Osteocyte (in vitro differentiated cells): ENCODE results near the gene SDS. TPM values are rescaled to one million over a fixed set of nuclear protein-coding genes. Genes with fewer than 3 reads are reported as not detected.
A peak's percentile ranks its signal among the peaks of the same experiment; 100 is the strongest.

Experiments used
- DNase-seq: peaks from one replicate; pipeline ENCODE4 v3.0.0; 2021; ENCODE audit warnings: mixed read lengths; ENCODE audit not compliant: unreplicated experiment; ENCODE audit errors: extremely low spot score
- H3K27ac Mint-ChIP-seq: one replicate; pipeline ENCODE4 v1.8.0; 2021; ENCODE audit warnings: mild to moderate bottlenecking, mixed read lengths; ENCODE audit not compliant: unreplicated experiment
- H3K27me3 Mint-ChIP-seq: one replicate; pipeline ENCODE4 v1.8.0; 2021; ENCODE audit warnings: mixed read lengths; ENCODE audit not compliant: unreplicated experiment
- H3K36me3 Mint-ChIP-seq: one replicate; pipeline ENCODE4 v1.8.0; 2021; ENCODE audit warnings: mixed read lengths; ENCODE audit not compliant: unreplicated experiment
- H3K4me1 Mint-ChIP-seq: one replicate; pipeline ENCODE4 v1.8.0; 2021; ENCODE audit warnings: mixed read lengths; ENCODE audit not compliant: unreplicated experiment
- H3K4me3 Mint-ChIP-seq: one replicate; pipeline ENCODE4 v1.8.0; 2021; ENCODE audit warnings: mild to moderate bottlenecking, moderate library complexity, mixed read lengths; ENCODE audit not compliant: unreplicated experiment
- H3K9me3 Mint-ChIP-seq: one replicate; pipeline ENCODE4 v1.8.0; 2021; ENCODE audit warnings: mixed read lengths; ENCODE audit not compliant: unreplicated experiment
- CTCF ChIP-seq: fragments of 200-600 bp; sonication (generic); IDR thresholded peaks from 2 replicates; pipeline ENCODE4 v1.5.0; 2021; ENCODE audit warnings: antibody characterized with exemption, mild to moderate bottlenecking, moderate library complexity
- total RNA-seq: library from RNA; stranded (reverse); gene quantifications from 2 replicates; pipeline ENCODE4 v1.2.1, GENCODE V29; 2021

Gene SDS
- total RNA-seq, 1 donor from 2014 or later, result not detected

GRCh38 chr12:113425960-113426453, 22.3 kb upstream of the SDS start:
- no peaks in the 10 kb centered on the region for H3K36me3 Mint-ChIP-seq
- no peaks in the 10 kb centered on the region for H3K27me3 Mint-ChIP-seq
- no peak for TF ChIP-seq CTCF
- H3K4me1 Mint-ChIP-seq, result peaks cover 17% of the 10 kb centered on the region
- H3K4me3 Mint-ChIP-seq, result no peak overlapping the region
- DNase-seq, result no peak
- H3K27ac Mint-ChIP-seq, result no peak overlapping the region
- no peaks in the 10 kb centered on the region for H3K9me3 Mint-ChIP-seq

GRCh38 chr12:113424915-113425823, 21.5 kb upstream of the SDS start:
- H3K36me3 Mint-ChIP-seq, result no peaks in the 10 kb centered on the region
- H3K27ac Mint-ChIP-seq, result no peak overlapping the region
- no peaks in the 10 kb centered on the region for H3K27me3 Mint-ChIP-seq
- H3K4me3 Mint-ChIP-seq, result no peak overlapping the region
- peaks cover 17% of the 10 kb centered on the region for H3K4me1 Mint-ChIP-seq
- DNase-seq, result peak; percentile 89
- H3K9me3 Mint-ChIP-seq, result no peaks in the 10 kb centered on the region
- peak; percentile 88 for TF ChIP-seq CTCF

- Mint-ChIP-seq H3K4me3 (no peak overlapping the region), H3K36me3 (no peaks in the 10 kb centered on the region), H3K4me1 (peaks cover 17% of the 10 kb centered on the region), H3K27ac (no peak overlapping the region), H3K9me3 (no peaks in the 10 kb centered on the region), H3K27me3 (no peaks in the 10 kb centered on the region)
- DNase-seq, result no peak
- TF ChIP-seq CTCF, result no peak
Measured at GRCh38 chr12:113424456-113424855, 20.8 kb upstream of the SDS start.

- Mint-ChIP-seq H3K36me3 (no peaks in the 10 kb centered on the region), H3K4me3 (peak overlapping the region; percentile 97), H3K9me3 (no peaks in the 10 kb centered on the region), H3K4me1 (peaks cover 17% of the 10 kb centered on the region), H3K27me3 (peaks cover 1% of the 10 kb centered on the region), H3K27ac (peak overlapping the region; percentile 100)
- TF ChIP-seq CTCF, result no peak
- DNase-seq, result no peak
Measured at GRCh38 chr12:113422886-113423669, 19.4 kb upstream of the SDS start.
